Smooth muscle cell (in vitro differentiated cells): ENCODE data around the gene CCDC27. TPM values are rescaled to one million over a fixed set of nuclear protein-coding genes. Genes with fewer than 3 reads are reported as not detected.

ENCODE experiments used
- DNase-seq: peaks from one replicate; lab custom pipeline; 2025; ENCODE audit not compliant: unreplicated experiment; lab: John Stamatoyannopoulos, UW
- H2AFZ ChIP-seq: fragments of 200-600 bp; sonication (generic); 2 replicates; pipeline ENCODE4 v1.6.0; 2016; ENCODE audit warnings: antibody characterized with exemption, low read depth, mild to moderate bottlenecking
- H3F3A ChIP-seq: fragments of 200-600 bp; sonication (generic); 2 replicates; pipeline ENCODE4 v1.6.0; 2017; ENCODE audit warnings: antibody characterized with exemption, low read depth
- H3K27ac ChIP-seq: fragments of 200-600 bp; sonication (generic); 2 replicates; pipeline ENCODE4 v1.5.1; 2016; ENCODE audit warnings: low read depth, mild to moderate bottlenecking
- H3K27me3 ChIP-seq: fragments of 200-600 bp; sonication (generic); 2 replicates; pipeline ENCODE4 v1.6.1; 2016; ENCODE audit warnings: low read depth, mild to moderate bottlenecking
- H3K36me3 ChIP-seq: fragments of 200-600 bp; sonication (generic); 2 replicates; pipeline ENCODE4 v1.5.1; 2016; ENCODE audit warnings: low read depth
- H3K4me1 ChIP-seq: fragments of 200-600 bp; sonication (generic); 2 replicates; pipeline ENCODE4 v1.5.1; 2016; ENCODE audit warnings: low read depth
- H3K4me2 ChIP-seq: fragments of 200-600 bp; sonication (generic); 2 replicates; pipeline ENCODE4 v1.6.0; 2016; ENCODE audit warnings: mild to moderate bottlenecking
- H3K4me3 ChIP-seq: fragments of 200-600 bp; sonication (generic); 2 replicates; pipeline ENCODE4 v1.5.1; 2016; ENCODE audit warnings: mild to moderate bottlenecking
- H3K79me2 ChIP-seq: fragments of 200-600 bp; sonication (generic); 2 replicates; pipeline ENCODE4 v1.6.0; 2016; ENCODE audit warnings: low read depth, mild to moderate bottlenecking
- H3K9ac ChIP-seq: fragments of 200-600 bp; sonication (generic); 2 replicates; pipeline ENCODE4 v1.6.0; 2016; ENCODE audit warnings: low read depth
- H3K9me3 ChIP-seq: fragments of 200-600 bp; sonication (generic); replicated peaks from 2 replicates; pipeline ENCODE4 v1.5.1; 2016; ENCODE audit warnings: low read depth
- H4K20me1 ChIP-seq: fragments of 200-600 bp; sonication (generic); 2 replicates; pipeline ENCODE4 v1.6.0; 2016; ENCODE audit warnings: low read depth
- CTCF ChIP-seq: fragments of 200-600 bp; sonication (generic); IDR thresholded peaks from 2 replicates; pipeline ENCODE4 v1.5.1; 2017; ENCODE audit warnings: borderline replicate concordance, mild to moderate bottlenecking, antibody characterized with exemption; ENCODE audit not compliant: insufficient read depth, poor library complexity, severe bottlenecking
- WGBS: methylation state at CpG from one replicate; pipeline ENCODE4 v1.1.7; 2016; ENCODE audit warnings: low lambda C conversion rate; 5-methylcytosine and 5-hydroxymethylcytosine counted together
- polyA plus RNA-seq: library from polyadenylated mRNA; unstranded; fragments of >200 nt; fragmentation: Nextera tagmentation; extraction: Ambion mirVana; gene quantifications from 2 replicates; pipeline ENCODE4 v1.2.1, GENCODE V29; 2016
- total RNA-seq: library from RNA; depleted of rRNA; stranded (reverse); fragments of >200 nt; gene quantifications from 2 replicates; pipeline ENCODE4 v1.2.3, GENCODE V29; 2014

Gene CCDC27
- total and polyA plus RNA-seq, 2 experiments from 2014 or later: not detected

GRCh38 chr1:3735027-3735681 lies 17.1 kb upstream of the CCDC27 start:
- no peak for DNase-seq
- Histone ChIP-seq H3K36me3 (no peaks in the 10 kb centered on the region), H3K4me2 (no peak overlapping the region), H3K4me1 (no peaks in the 10 kb centered on the region), H3K27ac (no peak overlapping the region), H2AFZ (no peak overlapping the region), H3K27me3 (no peaks in the 10 kb centered on the region), H3K79me2 (no peaks in the 10 kb centered on the region), H3K4me3 (no peak overlapping the region), H3F3A (no peaks in the 10 kb centered on the region), H3K9me3 (no peaks in the 10 kb centered on the region), H3K9ac (no peak overlapping the region), H4K20me1 (no peaks in the 10 kb centered on the region)
- no peak for TF ChIP-seq CTCF
- WGBS: 97% methylated on average over 12 of the region's 12 CpGs

GRCh38 chr1:3735688-3736087 lies 16.6 kb upstream of the CCDC27 start:
- Histone ChIP-seq H3K4me3 (no peak overlapping the region), H3K79me2 (no peaks in the 10 kb centered on the region), H3K27ac (no peak overlapping the region), H2AFZ (no peak overlapping the region), H3K9me3 (no peaks in the 10 kb centered on the region), H3K4me2 (no peak overlapping the region), H3F3A (no peaks in the 10 kb centered on the region), H3K9ac (no peak overlapping the region), H3K27me3 (no peaks in the 10 kb centered on the region), H4K20me1 (no peaks in the 10 kb centered on the region), H3K36me3 (no peaks in the 10 kb centered on the region), H3K4me1 (no peaks in the 10 kb centered on the region)
- DNase-seq: no peak
- TF ChIP-seq CTCF: no peak
- 93% methylated on average over 13 of the region's 13 CpGs for WGBS

DNA sequence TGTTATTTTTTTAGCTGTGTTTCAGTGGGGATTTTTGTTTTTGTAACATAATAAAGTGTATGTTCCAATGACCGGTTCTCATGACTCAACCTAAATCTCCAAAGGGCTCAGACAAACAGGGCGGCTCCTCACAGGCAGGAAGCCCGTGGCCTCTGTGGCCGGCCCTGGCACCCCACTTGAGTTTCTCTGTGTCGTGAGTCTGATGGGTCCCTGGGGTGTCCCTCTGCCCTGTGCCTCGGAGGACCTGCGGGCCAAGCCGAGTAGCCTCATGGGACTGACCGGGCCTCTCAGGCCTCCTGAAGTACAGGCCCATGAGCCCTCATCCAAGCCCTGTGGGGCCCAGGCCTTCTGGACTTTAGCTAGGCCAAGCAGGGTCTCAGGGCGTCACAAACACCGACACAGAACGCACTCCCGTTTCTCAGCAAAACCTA lies 16.1 kb upstream of the CCDC27 start:
- Histone ChIP-seq H3K4me2 (no peak overlapping the region), H2AFZ (no peak overlapping the region), H3K27ac (no peak overlapping the region), H3K36me3 (no peaks in the 10 kb centered on the region), H3F3A (no peaks in the 10 kb centered on the region), H3K4me3 (no peak overlapping the region), H4K20me1 (no peaks in the 10 kb centered on the region), H3K9ac (no peak overlapping the region), H3K79me2 (no peaks in the 10 kb centered on the region), H3K27me3 (no peaks in the 10 kb centered on the region), H3K4me1 (no peaks in the 10 kb centered on the region), H3K9me3 (no peaks in the 10 kb centered on the region)
- 96% methylated on average over 13 of the region's 13 CpGs for WGBS
- TF ChIP-seq CTCF: no peak
- no peak for DNase-seq

DNA sequence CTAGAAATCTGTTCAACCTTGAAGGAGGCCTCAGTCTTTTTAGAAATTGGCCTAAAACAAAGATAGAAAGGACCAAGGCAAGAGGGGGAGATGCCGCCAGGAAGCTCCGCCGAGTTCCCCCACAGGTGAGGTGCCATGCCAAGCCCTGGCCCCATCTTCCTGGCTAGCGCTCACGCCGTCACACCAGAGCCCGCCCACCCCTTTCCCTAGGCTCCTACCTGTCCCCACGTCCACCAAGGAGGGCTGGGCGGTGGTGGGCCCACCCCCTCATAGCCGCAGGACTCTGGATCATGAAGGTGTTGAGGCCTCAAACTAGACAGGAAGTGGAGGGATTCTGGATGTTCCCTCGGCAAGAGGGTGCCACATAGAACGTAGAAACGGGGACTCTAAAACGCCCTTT lies 15.5 kb upstream of the CCDC27 start:
- Histone ChIP-seq H3K9me3 (no peaks in the 10 kb centered on the region), H3K4me1 (no peaks in the 10 kb centered on the region), H3K79me2 (no peaks in the 10 kb centered on the region), H3K4me2 (no peak overlapping the region), H3K9ac (no peak overlapping the region), H3K4me3 (no peak overlapping the region), H4K20me1 (no peaks in the 10 kb centered on the region), H3K27ac (no peak overlapping the region), H3K27me3 (no peaks in the 10 kb centered on the region), H3K36me3 (no peaks in the 10 kb centered on the region), H3F3A (no peaks in the 10 kb centered on the region), H2AFZ (no peak overlapping the region)
- WGBS: 92% methylated on average over 14 of the region's 14 CpGs
- DNase-seq: no peak
- no peak for TF ChIP-seq CTCF
